ENCODE data around the gene TSPEAR. TPM values are rescaled to one million over a fixed set of nuclear protein-coding genes. Genes with fewer than 3 reads are reported as not detected.

The TSPEAR gene
- total and polyA plus RNA-seq, 2 of the 13 experiments (the other 11 are each of a cell fraction or from before 2014, with no cell fraction given), result 0.07 to 0.32 TPM

GRCh38 chr21:44500111-44500510 is 211.3 kb downstream of the TSPEAR start:
- TF ChIP-seq ZNF317 (CRISPR knock-in tag; IDR thresholded peaks at IDR 0.05) (no peak), AGO1 (IDR thresholded peaks at IDR 0.05; ENCODE audit: low read depth, low read length, poor library complexity, severe bottlenecking) (peak; percentile 82), ZBTB7B (CRISPR knock-in tag; IDR thresholded peaks at IDR 0.05) (no peak), HNRNPLL (IDR thresholded peaks at IDR 0.05; ENCODE audit: low read depth, low read length, poor library complexity, severe bottlenecking) (peak; percentile 25), POLR2G (IDR thresholded peaks at IDR 0.05; ENCODE audit: low read depth, low read length) (peak; percentile 37; the same call in 1 of the 2 replicates)
- TF ChIP-seq, protein P1, sequence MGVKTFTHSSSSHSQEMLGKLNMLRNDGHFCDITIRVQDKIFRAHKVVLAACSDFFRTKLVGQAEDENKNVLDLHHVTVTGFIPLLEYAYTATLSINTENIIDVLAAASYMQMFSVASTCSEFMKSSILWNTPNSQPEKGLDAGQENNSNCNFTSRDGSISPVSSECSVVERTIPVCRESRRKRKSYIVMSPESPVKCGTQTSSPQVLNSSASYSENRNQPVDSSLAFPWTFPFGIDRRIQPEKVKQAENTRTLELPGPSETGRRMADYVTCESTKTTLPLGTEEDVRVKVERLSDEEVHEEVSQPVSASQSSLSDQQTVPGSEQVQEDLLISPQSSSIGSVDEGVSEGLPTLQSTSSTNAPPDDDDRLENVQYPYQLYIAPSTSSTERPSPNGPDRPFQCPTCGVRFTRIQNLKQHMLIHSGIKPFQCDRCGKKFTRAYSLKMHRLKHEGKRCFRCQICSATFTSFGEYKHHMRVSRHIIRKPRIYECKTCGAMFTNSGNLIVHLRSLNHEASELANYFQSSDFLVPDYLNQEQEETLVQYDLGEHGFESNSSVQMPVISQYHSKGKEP (CRISPR knock-in tag; IDR thresholded peaks at IDR 0.05), result no peak
- FAIRE-seq, result no peak

GRCh38 chr21:44499631-44500030 is 211.7 kb downstream of the TSPEAR start:
- no CpG with 5 or more reads among the region's 23 CpGs for WGBS (ENCODE audit: low lambda C conversion rate)
- FAIRE-seq (no peak), DNase-seq (ENCODE audit: low spot score) (no peak), ATAC-seq (no peak; the same call in 2 of the 3 replicates)
- H3K79me2 ChIP-seq (ENCODE audit: insufficient read depth, low read length), result no peaks in the 10 kb centered on the region
- no peak overlapping the region for H3K9ac ChIP-seq (ENCODE audit: insufficient read depth, low read depth, low read length)
- H2AFZ ChIP-seq (ENCODE audit: low read length), result no peak overlapping the region
- H3K9me3 ChIP-seq (ENCODE audit: low read length), result no peaks in the 10 kb centered on the region
- in situ Hi-C loops (cut with HindIII; ENCODE audit: extremely low pct_ligation_motif_present, low pct_unique_long_range_greater_than_20kb), result no loop called here
- no peak overlapping the region for H3K4me2 ChIP-seq (ENCODE audit: low read depth, low read length)
- no peak overlapping the region for H3K4me3 ChIP-seq (replicated peaks in 1 of 3; ENCODE audit: insufficient read depth in 1 of 3, low read depth in 2 of 3, low read length in 3 of 3)
- intact Hi-C loops (cut with micrococcal nuclease; ENCODE audit: unreplicated experiment), result no loop called here
- ChIA-PET CTCF (ENCODE audit: low intra/inter-chr PET ratio, low total read pairs) (no interaction called here), POLR2A (no interaction called here)
- H3K36me3 ChIP-seq (replicated peaks in 1 of 2; ENCODE audit: control insufficient read depth in 1 of 2, insufficient read depth in 2 of 2, low read length in 2 of 2), result no peaks in the 10 kb centered on the region
- no TSS peak for BruUV-seq (replicated peaks)
- no peaks in the 10 kb centered on the region for H4K20me1 ChIP-seq (ENCODE audit: insufficient read depth, low read length)
- H3K27me3 ChIP-seq (ENCODE audit: control insufficient read depth in 1 of 2, insufficient read depth in 2 of 2, low read length in 2 of 2), result no peaks in the 10 kb centered on the region
- H3K27ac ChIP-seq (ENCODE audit: extremely low read length, insufficient read depth, low read length), result no peak overlapping the region
- peaks cover 28% of the 10 kb centered on the region for H3K4me1 ChIP-seq (ENCODE audit: insufficient read depth, low read length)
- TF ChIP-seq DMAP1 (CRISPR knock-in tag; IDR thresholded peaks at IDR 0.05), result no peak
- TF ChIP-seq RBFOX2 (IDR thresholded peaks at IDR 0.05; ENCODE audit: low read depth, low read length), result peak; percentile 66
- TF ChIP-seq AGO1 (IDR thresholded peaks at IDR 0.05; ENCODE audit: low read depth, low read length, poor library complexity, severe bottlenecking), result peak; percentile 90
- peak; percentile 69 for TF ChIP-seq AGO2 (optimal IDR thresholded peaks at IDR 0.05; ENCODE audit: low read depth, low read length)
- 0 out of 4 replicates have a peak, but pooled peaks of 1 of the 2 experiments have one; percentile 28 for TF ChIP-seq POLR2A (IDR thresholded peaks at IDR 0.05; ENCODE audit: insufficient read depth in 1 of 2, low read depth in 2 of 2, low read length in 2 of 2)
- no peak for TF ChIP-seq ZNF761 (CRISPR knock-in tag; conservative IDR thresholded peaks at IDR 0.05)

More at GRCh38 chr21:44500111-44500510, 211.3 kb downstream of the TSPEAR start:
- ATAC-seq (no peak), DNase-seq (ENCODE audit: low spot score) (no peak)
- intact Hi-C loops (cut with micrococcal nuclease; ENCODE audit: unreplicated experiment), result no loop called here
- no peaks in the 10 kb centered on the region for H3K79me2 ChIP-seq (ENCODE audit: insufficient read depth, low read length)
- H3K9ac ChIP-seq (ENCODE audit: insufficient read depth, low read depth, low read length), result no peak overlapping the region
- no peaks in the 10 kb centered on the region for H4K20me1 ChIP-seq (ENCODE audit: insufficient read depth, low read length)
- no TSS peak for BruUV-seq (replicated peaks)
- H3K4me1 ChIP-seq (ENCODE audit: insufficient read depth, low read length), result peaks cover 33% of the 10 kb centered on the region
- ChIA-PET CTCF (ENCODE audit: low intra/inter-chr PET ratio, low total read pairs) (no interaction called here), POLR2A (interaction anchor here (0.9 kb wide), 1 partner anchor 16 kb away, joined by 3 read pairs; no protein-coding TSS in a partner anchor)
- H3K4me2 ChIP-seq (ENCODE audit: low read depth, low read length), result no peak overlapping the region
- in situ Hi-C loops (cut with HindIII; ENCODE audit: extremely low pct_ligation_motif_present, low pct_unique_long_range_greater_than_20kb), result no loop called here
- H3K27me3 ChIP-seq (ENCODE audit: control insufficient read depth in 1 of 2, insufficient read depth in 2 of 2, low read length in 2 of 2), result no peaks in the 10 kb centered on the region
- 95% methylated on average over 9 of the region's 19 CpGs for WGBS (ENCODE audit: low lambda C conversion rate)
- no peak overlapping the region for H3K4me3 ChIP-seq (replicated peaks in 1 of 3; ENCODE audit: insufficient read depth in 1 of 3, low read depth in 2 of 3, low read length in 3 of 3)
- no peaks in the 10 kb centered on the region for H3K9me3 ChIP-seq (ENCODE audit: low read length)
- no peak overlapping the region for H3K27ac ChIP-seq (ENCODE audit: extremely low read length, insufficient read depth, low read length)
- H3K36me3 ChIP-seq (replicated peaks in 1 of 2; ENCODE audit: control insufficient read depth in 1 of 2, insufficient read depth in 2 of 2, low read length in 2 of 2), result no peaks in the 10 kb centered on the region
- H2AFZ ChIP-seq (ENCODE audit: low read length), result no peak overlapping the region
